Measurements from ENCODE around the gene MORF4L2.

Gene MORF4L2

GRCh38 chrX:103686199-103687072, at the start of gene MORF4L2:
Gene MORF4L2 (minus strand): TSS chrX:103686699. CDS start chrX:103677027, 9,672 bp downstream.
- DNase-seq (ENCODE audit: extremely low read depth in 1 of 2, low read depth in 1 of 2), result peak; percentile 64 to 69

GRCh38 chrX:103734125-103734760, 47.7 kb upstream of the MORF4L2 start:
- DNase-seq (ENCODE audit: extremely low read depth in 1 of 2, low read depth in 1 of 2), result no peak

- no peak for DNase-seq (ENCODE audit: extremely low read depth in 1 of 2, low read depth in 1 of 2)
These were observed 46.5 kb upstream of the MORF4L2 start for GRCh38 chrX:103733017-103733416.

GRCh38 chrX:103730796-103731493, 44.4 kb upstream of the MORF4L2 start:
- no peak for DNase-seq (ENCODE audit: extremely low read depth in 1 of 2, low read depth in 1 of 2)

- no peak for DNase-seq (ENCODE audit: extremely low read depth in 1 of 2, low read depth in 1 of 2)
These were observed 43.8 kb upstream of the MORF4L2 start for GRCh38 chrX:103730147-103730795.

- no peak for DNase-seq (ENCODE audit: extremely low read depth in 1 of 2, low read depth in 1 of 2)
These were observed 42.5 kb upstream of the MORF4L2 start for GRCh38 chrX:103729015-103729414.

- no peak for DNase-seq (ENCODE audit: extremely low read depth in 1 of 2, low read depth in 1 of 2)
These were observed 40.6 kb upstream of the MORF4L2 start for GRCh38 chrX:103727115-103727514.

- DNase-seq (ENCODE audit: extremely low read depth in 1 of 2, low read depth in 1 of 2), result no peak
These were observed 40.0 kb upstream of the MORF4L2 start for GRCh38 chrX:103726477-103726876.

- no peak for DNase-seq (ENCODE audit: extremely low read depth in 1 of 2, low read depth in 1 of 2)
These were observed 36.0 kb upstream of the MORF4L2 start for GRCh38 chrX:103722505-103722904.

GRCh38 chrX:103718120-103718519, 31.6 kb upstream of the MORF4L2 start:
- DNase-seq (ENCODE audit: extremely low read depth in 1 of 2, low read depth in 1 of 2), result no peak

- DNase-seq (ENCODE audit: extremely low read depth in 1 of 2, low read depth in 1 of 2), result no peak
These were observed 30.5 kb upstream of the MORF4L2 start for GRCh38 chrX:103716962-103717361.

GRCh38 chrX:103710609-103711008, 24.1 kb upstream of the MORF4L2 start, which contains the start of gene TMEM31:
Gene TMEM31 (plus strand): TSS chrX:103710909. CDS start chrX:103712259, 1,350 bp downstream.
- DNase-seq (ENCODE audit: extremely low read depth in 1 of 2, low read depth in 1 of 2), result no peak

GRCh38 chrX:103704863-103705262, 18.4 kb upstream of the MORF4L2 start:
- DNase-seq (ENCODE audit: extremely low read depth in 1 of 2, low read depth in 1 of 2), result no peak

- DNase-seq (ENCODE audit: extremely low read depth in 1 of 2, low read depth in 1 of 2), result no peak
These were observed 12.7 kb upstream of the MORF4L2 start for GRCh38 chrX:103699243-103699642.

GRCh38 chrX:103697687-103698086, 11.2 kb upstream of the MORF4L2 start:
- no peak for DNase-seq (ENCODE audit: extremely low read depth in 1 of 2, low read depth in 1 of 2)

- DNase-seq (ENCODE audit: extremely low read depth in 1 of 2, low read depth in 1 of 2), result no peak
These were observed 4.6 kb upstream of the MORF4L2 start for GRCh38 chrX:103691059-103691458.

GRCh38 chrX:103688946-103689345, 2.4 kb upstream of the MORF4L2 start:
- DNase-seq (ENCODE audit: extremely low read depth in 1 of 2, low read depth in 1 of 2), result no peak

- peak in 1 of 2 donors; percentile 18 for DNase-seq (ENCODE audit: extremely low read depth in 1 of 2, low read depth in 1 of 2)
These were observed 1.2 kb upstream of the MORF4L2 start for GRCh38 chrX:103687696-103688201.

- peak; percentile 54 to 82 for DNase-seq (ENCODE audit: extremely low read depth in 1 of 2, low read depth in 1 of 2)
These were observed 685 bp upstream of the MORF4L2 start for GRCh38 chrX:103687073-103687695.

- no peak for DNase-seq (ENCODE audit: extremely low read depth in 1 of 2, low read depth in 1 of 2)
These were observed 1.1 kb downstream of the MORF4L2 start for GRCh38 chrX:103685396-103685795.
